Bronchial epithelial cell (primary cell): Measurements from ENCODE around the gene PTPMT1. TPM values are rescaled to one million over a fixed set of nuclear protein-coding genes. Genes with fewer than 3 reads are reported as not detected.
A peak's percentile ranks its signal among the peaks of the same experiment; 100 is the strongest.

Experiments used
- DNase-seq: peaks from one replicate; pipeline ENCODE4 v3.0.0-alpha.2; 2010; ENCODE audit warnings: low read depth
- FAIRE-seq: peaks from 2 replicates; lab custom pipeline; 2011; peaks lifted over from hg19 to GRCh38; lab: Jason Lieb, UNC
- H3K27me3 ChIP-seq: 2 replicates; pipeline ENCODE4 v1.5.1; 2011; ENCODE audit warnings: low read length; ENCODE audit not compliant: control insufficient read depth, insufficient read depth
- H3K36me3 ChIP-seq: 2 replicates; pipeline ENCODE4 v1.5.1; 2011; ENCODE audit warnings: low read length; ENCODE audit not compliant: control insufficient read depth, insufficient read depth
- H3K4me3 ChIP-seq: 2 replicates; pipeline ENCODE4 v1.5.1; 2011; ENCODE audit warnings: mild to moderate bottlenecking, low read depth, low read length, control low read depth
- total RNA-seq: library from RNA; depleted of rRNA; stranded (reverse); fragments of >200 nt; gene quantifications from 2 replicates; pipeline ENCODE4 v1.2.1, GENCODE V29; 2014
- TF ChIP-seq, protein P1 (sequence below): IDR thresholded peaks from 2 replicates; pipeline ENCODE4 v1.5.1; 2011; ENCODE audit warnings: mild to moderate bottlenecking, moderate library complexity, low read length, control low read depth, inconsistent platforms; ENCODE audit not compliant: insufficient read depth, severe bottlenecking

PTPMT1 gene
- total RNA-seq, 1 donor from 2014 or later = 147 TPM

DNA sequence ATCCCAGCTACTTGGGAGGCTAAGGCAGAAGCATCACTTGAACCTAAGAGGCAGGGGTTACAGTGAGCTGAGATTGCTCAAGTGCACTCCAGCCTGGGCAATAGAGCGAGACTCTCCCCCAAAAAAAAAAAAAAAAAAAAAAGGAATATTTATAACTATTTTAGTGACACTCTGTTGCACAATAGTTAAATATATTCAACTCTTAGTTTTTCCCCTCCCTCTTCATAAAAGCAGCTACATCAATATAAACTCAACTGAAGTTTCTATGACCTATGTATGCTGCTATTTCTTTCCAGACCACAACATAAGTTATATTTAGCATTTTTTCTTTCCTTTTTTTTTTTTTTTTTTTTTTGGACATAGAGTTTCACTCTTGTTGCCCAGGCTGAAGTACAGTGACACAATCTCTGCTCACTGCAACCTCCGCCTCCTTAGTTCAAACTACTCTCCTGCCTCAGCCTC, 31.7 kb upstream of the PTPMT1 start:
- FAIRE-seq (no peak), DNase-seq (no peak)
- Histone ChIP-seq H3K36me3 (peaks cover 1% of the 10 kb centered on the region), H3K27me3 (no peaks in the 10 kb centered on the region), H3K4me3 (no peak overlapping the region)
- TF ChIP-seq, protein P1, sequence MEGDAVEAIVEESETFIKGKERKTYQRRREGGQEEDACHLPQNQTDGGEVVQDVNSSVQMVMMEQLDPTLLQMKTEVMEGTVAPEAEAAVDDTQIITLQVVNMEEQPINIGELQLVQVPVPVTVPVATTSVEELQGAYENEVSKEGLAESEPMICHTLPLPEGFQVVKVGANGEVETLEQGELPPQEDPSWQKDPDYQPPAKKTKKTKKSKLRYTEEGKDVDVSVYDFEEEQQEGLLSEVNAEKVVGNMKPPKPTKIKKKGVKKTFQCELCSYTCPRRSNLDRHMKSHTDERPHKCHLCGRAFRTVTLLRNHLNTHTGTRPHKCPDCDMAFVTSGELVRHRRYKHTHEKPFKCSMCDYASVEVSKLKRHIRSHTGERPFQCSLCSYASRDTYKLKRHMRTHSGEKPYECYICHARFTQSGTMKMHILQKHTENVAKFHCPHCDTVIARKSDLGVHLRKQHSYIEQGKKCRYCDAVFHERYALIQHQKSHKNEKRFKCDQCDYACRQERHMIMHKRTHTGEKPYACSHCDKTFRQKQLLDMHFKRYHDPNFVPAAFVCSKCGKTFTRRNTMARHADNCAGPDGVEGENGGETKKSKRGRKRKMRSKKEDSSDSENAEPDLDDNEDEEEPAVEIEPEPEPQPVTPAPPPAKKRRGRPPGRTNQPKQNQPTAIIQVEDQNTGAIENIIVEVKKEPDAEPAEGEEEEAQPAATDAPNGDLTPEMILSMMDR = no peak

DNA sequence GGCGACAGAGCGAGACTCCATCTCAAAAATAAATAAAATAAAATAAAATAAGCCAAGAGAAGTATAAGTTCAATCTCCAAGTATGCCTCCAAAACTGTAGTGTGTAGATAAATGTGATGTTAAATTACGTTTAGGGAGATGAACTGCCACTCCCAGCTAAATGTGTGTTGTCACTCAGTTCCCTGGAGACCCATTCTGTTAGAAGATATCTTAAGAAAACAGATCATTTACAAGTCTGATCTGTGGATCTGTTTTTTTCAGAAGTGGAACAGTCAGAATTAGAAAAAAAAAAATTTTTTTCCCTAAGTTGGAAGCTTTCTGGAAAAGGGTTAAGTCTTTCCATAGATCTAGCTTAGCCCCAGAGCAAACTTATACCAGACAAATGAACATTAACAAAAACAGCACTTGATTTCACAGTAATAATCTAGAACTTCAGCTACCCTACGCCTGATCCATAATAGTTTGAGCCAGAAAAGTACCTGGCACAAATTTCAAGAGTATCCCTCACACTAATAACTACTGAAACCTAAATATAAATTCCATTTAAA, 30.6 kb upstream of the PTPMT1 start:
- Histone ChIP-seq H3K27me3 (no peaks in the 10 kb centered on the region), H3K4me3 (no peak overlapping the region), H3K36me3 (peaks cover 1% of the 10 kb centered on the region)
- DNase-seq (no peak), FAIRE-seq (no peak)
- TF ChIP-seq, protein P1 = no peak

DNA sequence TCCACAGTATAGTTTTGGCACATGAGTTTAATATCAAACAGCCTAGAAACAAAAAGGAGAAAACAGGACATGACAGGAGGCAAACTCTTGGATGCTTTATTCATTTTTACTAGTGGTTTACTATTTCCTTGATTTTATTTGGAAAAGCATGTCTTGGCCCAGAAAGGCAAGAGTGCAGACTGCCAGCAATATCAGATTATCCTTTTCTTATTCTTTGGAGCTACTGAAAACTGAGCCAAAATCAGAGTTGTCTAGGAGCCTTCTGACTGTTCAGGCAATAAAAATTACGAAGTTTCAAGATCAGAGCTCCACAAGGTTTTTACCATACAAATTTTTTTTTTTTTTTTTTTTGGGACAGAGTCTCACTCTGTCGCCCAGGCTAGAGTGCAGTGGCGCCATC, 28.5 kb upstream of the PTPMT1 start:
- TF ChIP-seq, protein P1 = no peak
- DNase-seq = no peak

DNA sequence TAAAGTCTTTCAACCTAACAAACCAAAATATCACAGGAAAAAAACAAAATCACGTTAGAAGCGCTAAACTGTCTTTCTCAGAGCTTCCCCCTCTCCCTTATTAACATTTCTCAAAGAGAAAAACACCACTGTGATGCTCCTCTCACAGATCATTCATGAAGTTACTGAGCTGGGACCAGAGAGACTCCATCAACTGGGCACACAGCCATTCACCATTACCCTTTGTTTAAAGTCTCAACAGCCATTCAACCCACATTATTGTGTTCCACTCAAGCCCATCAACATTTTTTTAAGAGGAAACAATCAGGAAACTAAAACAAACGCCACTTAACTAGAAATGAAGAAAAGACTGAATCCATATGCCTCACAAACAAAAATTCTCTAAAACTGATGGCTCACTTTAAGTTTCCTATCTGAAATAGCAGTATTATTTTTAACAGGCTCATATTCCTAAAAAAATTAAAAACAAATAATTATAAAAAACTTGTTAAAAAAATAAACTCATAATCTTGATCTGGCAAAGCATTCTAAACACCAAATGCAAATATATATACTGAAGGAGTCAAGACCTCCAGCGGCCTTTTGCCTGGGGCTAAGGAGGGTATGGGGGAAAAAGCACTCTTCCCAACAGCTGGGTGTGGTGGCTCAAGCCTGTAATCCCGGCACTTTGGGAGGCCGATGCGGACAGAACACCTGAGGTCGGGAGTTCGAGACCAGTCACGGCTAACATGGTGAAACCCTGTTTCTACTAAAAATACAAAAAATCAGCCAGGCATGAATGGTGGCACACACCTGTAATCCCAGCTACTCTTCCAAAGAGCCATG, 26.4 kb upstream of the PTPMT1 start:
- TF ChIP-seq, protein P1 = no peak
- Histone ChIP-seq H3K4me3 (no peak overlapping the region), H3K27me3 (no peaks in the 10 kb centered on the region), H3K36me3 (peaks cover 1% of the 10 kb centered on the region)
- DNase-seq = no peak
- FAIRE-seq = no peak

More for the DNA sequence above, 28.5 kb upstream of the PTPMT1 start:
- FAIRE-seq = no peak
- Histone ChIP-seq H3K27me3 (no peaks in the 10 kb centered on the region), H3K4me3 (no peak overlapping the region), H3K36me3 (no peaks in the 10 kb centered on the region)

DNA sequence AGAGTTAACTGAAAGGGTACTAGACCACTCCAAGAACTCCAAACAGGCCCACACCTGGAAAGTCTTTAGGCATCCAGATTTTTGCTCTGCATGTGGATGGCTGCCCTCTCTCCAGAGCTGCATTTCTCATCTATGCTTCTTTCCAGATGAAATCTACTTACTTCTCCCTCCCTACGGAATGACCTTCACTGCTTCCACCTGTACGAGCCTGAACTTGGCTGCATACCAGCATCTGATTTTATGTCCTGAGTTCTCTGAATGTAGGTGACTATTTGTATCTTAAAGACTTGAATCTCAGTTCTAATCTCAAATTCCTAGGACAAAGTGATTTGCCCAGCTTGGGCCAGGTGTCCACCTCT, 25.7 kb upstream of the PTPMT1 start:
- FAIRE-seq = no peak
- DNase-seq = no peak
- peaks cover 1% of the 10 kb centered on the region for H3K36me3 ChIP-seq
- no peaks in the 10 kb centered on the region for H3K27me3 ChIP-seq
- no peak overlapping the region for H3K4me3 ChIP-seq
- TF ChIP-seq, protein P1 = no peak

DNA sequence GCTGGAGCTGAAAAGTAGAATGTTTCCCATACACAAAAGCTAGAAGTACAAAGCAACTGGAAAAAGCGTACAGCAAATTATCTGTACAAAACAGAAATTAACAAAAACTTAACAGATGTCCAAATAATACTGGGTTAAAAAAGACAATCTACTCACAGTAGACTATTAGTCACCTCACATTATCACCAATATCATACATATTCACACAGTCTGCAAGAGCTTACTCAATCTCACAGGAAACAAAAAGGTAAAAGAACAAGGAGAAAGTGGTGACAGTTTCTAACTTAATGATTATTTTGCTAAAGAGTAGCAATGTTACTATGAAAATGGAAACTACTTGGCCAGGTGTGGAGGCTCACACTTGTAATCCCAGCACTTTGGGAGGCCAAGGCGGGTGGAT, 24.3 kb upstream of the PTPMT1 start:
- TF ChIP-seq, protein P1 = no peak
- FAIRE-seq (no peak), DNase-seq (peak; percentile 39)
- Histone ChIP-seq H3K4me3 (no peak overlapping the region), H3K27me3 (no peaks in the 10 kb centered on the region), H3K36me3 (peaks cover 1% of the 10 kb centered on the region)
